K562 (cell line): ENCODE measurements around the gene TRANK1. TPM values are rescaled to one million over a fixed set of nuclear protein-coding genes. Genes with fewer than 3 reads are reported as not detected.
A peak's percentile ranks its signal among the peaks of the same experiment; 100 is the strongest.

Experiments
- CBX8 ChIP-seq: fragments of 200-600 bp; sonication (generic); IDR thresholded peaks from 2 replicates; pipeline ENCODE4 v1.6.1; 2012; ENCODE audit warnings: borderline replicate concordance, mixed run types, low read depth, mild to moderate bottlenecking, moderate library complexity, mixed read lengths, low read length, control low read depth, inconsistent platforms; ENCODE audit not compliant: poor library complexity, severe bottlenecking; ENCODE audit errors: extremely low read depth
- CC2D1A ChIP-seq: fragments of 450-650 bp; IDR thresholded peaks from 2 replicates; pipeline ENCODE4 v1.6.1; 2017; ENCODE audit warnings: mild to moderate bottlenecking
- EZH2 ChIP-seq: IDR thresholded peaks from 2 replicates; pipeline ENCODE4 v1.6.1; 2012; ENCODE audit warnings: low read depth, mild to moderate bottlenecking, inconsistent platforms, low read length, borderline replicate concordance
- FUS ChIP-seq: fragments of 200-400 bp; formaldehyde crosslinking; optimal IDR thresholded peaks from 2 replicates; pipeline ENCODE3; 2017; ENCODE audit warnings: low read depth, low read length
- GATAD2A ChIP-seq: fragments of 450-650 bp; IDR thresholded peaks from 2 replicates; pipeline ENCODE4 v1.6.1; 2017
- HDGF ChIP-seq: fragments of 450-650 bp; IDR thresholded peaks from 2 replicates; pipeline ENCODE4 v1.6.1; 2016
- RBM22 ChIP-seq: fragments of 200-400 bp; formaldehyde crosslinking; IDR thresholded peaks from 2 replicates; pipeline ENCODE4 v1.6.1; 2018; ENCODE audit warnings: low read length, low read depth; ENCODE audit not compliant: poor library complexity, severe bottlenecking
- RBM34 ChIP-seq: fragments of 200-400 bp; formaldehyde crosslinking; IDR thresholded peaks from 2 replicates; pipeline ENCODE4 v1.6.1; 2018; ENCODE audit warnings: low read length, borderline replicate concordance; ENCODE audit not compliant: insufficient read depth
- RFX7 ChIP-seq: fragments of 250-450 bp; sonication (Bioruptor Pico); IDR thresholded peaks from 2 replicates; pipeline ENCODE4 v1.5.1; 2021; ENCODE audit warnings: mild to moderate bottlenecking
- TBP ChIP-seq: optimal IDR thresholded peaks from 2 replicates; pipeline ENCODE3; 2011; ENCODE audit warnings: low read depth, low read length, improper control_type of control experiment
- THAP7 ChIP-seq: fragments of 250-450 bp; sonication (Bioruptor Pico); IDR thresholded peaks from 2 replicates; pipeline ENCODE4 v1.5.0; 2021
- ZNF311 ChIP-seq: fragments of 250-450 bp; sonication (Bioruptor Pico); IDR thresholded peaks from 2 replicates; pipeline ENCODE4 v1.4.0; 2020; ENCODE audit warnings: mild to moderate bottlenecking, moderate library complexity
- ZNF318 ChIP-seq, 2 experiments: fragments of 450-650 bp; IDR thresholded peaks; 2 replicates each; pipeline ENCODE4 v1.6.1; 2016; ENCODE audit warnings: mild to moderate bottlenecking in 2 of 2, borderline replicate concordance in 1 of 2, low read depth in 1 of 2, moderate library complexity in 1 of 2
- ZNF512 ChIP-seq: IDR thresholded peaks from 2 replicates; pipeline ENCODE4 v1.6.1; 2016; ENCODE audit warnings: missing genetic modification characterization, missing compliant biosample characterization
- ZNF655 ChIP-seq: fragments of 250-450 bp; sonication (Bioruptor Pico); IDR thresholded peaks from 2 replicates; pipeline ENCODE4 v1.5.0; 2021
- polyA plus RNA-seq, 8 experiments: library from polyadenylated mRNA; depleted of rRNA in 4 of 8; stranded (reverse) in 5 of 8; unstranded in 3 of 8; fragments of >200 nt; fragmentation: Nextera tagmentation in 2 of 8; fragmentation: Illumina TruSeq in 1 of 8; extraction: Ambion mirVana in 2 of 8; extraction: Trizol in 1 of 8; gene quantifications; 2 replicates each; pipeline versions ENCODE4 v1.2.1 to v1.2.3, GENCODE V29; 2011 to 2014; ENCODE audit warnings: inconsistent platforms in 1 of 8, missing spikeins in 1 of 8
- total RNA-seq, 7 experiments: library from RNA; depleted of rRNA in 6 of 7; stranded (reverse); fragments of >200 nt in 6 of 7; fragmentation: Illumina TruSeq in 2 of 7; extraction: Trizol in 2 of 7; gene quantifications; 2 replicates each; pipeline versions ENCODE4 v1.2.1 to v1.2.3, GENCODE V29; 2011 to 2021; ENCODE audit warnings: low replicate concordance in 1 of 7

TRANK1 gene
- total and polyA plus RNA-seq, 9 of the 15 experiments (the other 6 are each of a cell fraction or from before 2014, with no cell fraction given): 0.41 to 5.3 (median 2.1) TPM

GRCh38 chr3:36993326-36994283 lies 48.8 kb upstream of the TRANK1 start, which contains the start of gene MLH1 (continued):
- TF ChIP-seq THAP7 (CRISPR knock-in tag) (no peak), CBX8 (no peak), ZNF512 (tag) (no peak), ZNF318 (IDR thresholded peaks at IDR 0.05; ENCODE audit: borderline replicate concordance in 1 of 2, low read depth in 1 of 2) (peak in 1 of 2 experiments; percentile 99; a peak in 2 of 4 replicates), EZH2 (no peak), HDGF (no peak), ZNF655 (CRISPR knock-in tag) (peak; percentile 29; the same call in 1 of the 2 replicates), CC2D1A (peak; percentile 60), FUS (no peak), RBM34 (no peak), ZNF311 (CRISPR knock-in tag) (no peak), RFX7 (CRISPR knock-in tag) (0 out of 2 replicates have a peak, but pooled peaks have one; percentile 35), RBM22 (no peak), GATAD2A (no peak), TBP (peak; percentile 50)
